HEK293T (cell line): ENCODE data around the gene SYNJ2.

Experiments used
- CTCF ChIA-PET: fragments of 350-600 bp; formaldehyde crosslinking; extraction: SDS; loops from one replicate; lab custom pipeline; 2021; ENCODE audit warnings: antibody characterized with exemption, inconsistent platforms; lab: Yijun Ruan, JAX
- POLR2A ChIA-PET: fragments of 350-600 bp; formaldehyde crosslinking; extraction: SDS; loops from one replicate; lab custom pipeline; 2020; ENCODE audit warnings: antibody characterized with exemption, inconsistent platforms; lab: Yijun Ruan, JAX
- DNase-seq: peaks from one replicate; pipeline ENCODE4 v3.0.0; 2012; ENCODE audit warnings: mixed read lengths; ENCODE audit errors: extremely low spot score
- ARNT ChIP-seq: fragments of 450-650 bp; IDR thresholded peaks from 2 replicates; pipeline ENCODE4 v1.6.1; 2017; ENCODE audit warnings: mild to moderate bottlenecking
- BHLHE40 ChIP-seq: fragments of 450-650 bp; IDR thresholded peaks from 2 replicates; pipeline ENCODE4 v1.6.1; 2016; ENCODE audit warnings: mild to moderate bottlenecking, moderate library complexity, borderline replicate concordance
- CTBP1 ChIP-seq: fragments of 450-650 bp; IDR thresholded peaks from 2 replicates; pipeline ENCODE4 v1.6.1; 2016; ENCODE audit warnings: borderline replicate concordance
- ELF4 ChIP-seq: fragments of 450-650 bp; IDR thresholded peaks from 2 replicates; pipeline ENCODE4 v1.6.1; 2017; ENCODE audit warnings: antibody characterized with exemption
- FOXA1 ChIP-seq: fragments of 450-650 bp; IDR thresholded peaks from 2 replicates; pipeline ENCODE4 v1.6.1; 2016; ENCODE audit warnings: mild to moderate bottlenecking
- FOXK2 ChIP-seq: fragments of 450-650 bp; IDR thresholded peaks from 2 replicates; pipeline ENCODE4 v1.6.1; 2016; ENCODE audit warnings: mild to moderate bottlenecking
- FOXM1 ChIP-seq: fragments of 450-650 bp; IDR thresholded peaks from 2 replicates; pipeline ENCODE4 v1.6.1; 2017; ENCODE audit warnings: mild to moderate bottlenecking, borderline replicate concordance
- HDGF ChIP-seq: fragments of 450-650 bp; IDR thresholded peaks from 2 replicates; pipeline ENCODE4 v1.6.1; 2017; ENCODE audit warnings: antibody characterized with exemption, borderline replicate concordance
- L3MBTL2 ChIP-seq: fragments of 450-650 bp; conservative IDR thresholded peaks from 2 replicates; pipeline ENCODE4 v1.6.1; 2016; ENCODE audit warnings: mild to moderate bottlenecking
- LEF1 ChIP-seq: fragments of 450-650 bp; IDR thresholded peaks from 2 replicates; pipeline ENCODE4 v1.6.1; 2017; ENCODE audit warnings: mild to moderate bottlenecking, borderline replicate concordance
- NFRKB ChIP-seq: fragments of 450-650 bp; IDR thresholded peaks from 2 replicates; pipeline ENCODE4 v1.6.1; 2016; ENCODE audit warnings: mild to moderate bottlenecking, moderate library complexity
- SP1 ChIP-seq: fragments of 450-650 bp; IDR thresholded peaks from 2 replicates; pipeline ENCODE4 v1.6.1; 2017
- SUZ12 ChIP-seq: fragments of 450-650 bp; IDR thresholded peaks from 2 replicates; pipeline ENCODE4 v1.6.1; 2016; ENCODE audit warnings: mild to moderate bottlenecking
- TARDBP ChIP-seq: fragments of 450-650 bp; IDR thresholded peaks from 2 replicates; pipeline ENCODE4 v1.6.1; 2016
- ZNF384 ChIP-seq: fragments of 450-650 bp; IDR thresholded peaks from 2 replicates; pipeline ENCODE4 v1.6.1; 2016
- TF ChIP-seq, protein P1 (sequence below): fragments of 450-650 bp; IDR thresholded peaks from 2 replicates; pipeline ENCODE4 v1.6.1; 2016

Gene SYNJ2

GRCh38 chr6:158026901-158027589 lies 45.4 kb downstream of the SYNJ2 start:
- no peak for DNase-seq
- TF ChIP-seq NFRKB = no peak
- no peak for TF ChIP-seq HDGF
- TF ChIP-seq FOXM1 = no peak
- TF ChIP-seq ARNT = no peak
- TF ChIP-seq, protein P1, sequence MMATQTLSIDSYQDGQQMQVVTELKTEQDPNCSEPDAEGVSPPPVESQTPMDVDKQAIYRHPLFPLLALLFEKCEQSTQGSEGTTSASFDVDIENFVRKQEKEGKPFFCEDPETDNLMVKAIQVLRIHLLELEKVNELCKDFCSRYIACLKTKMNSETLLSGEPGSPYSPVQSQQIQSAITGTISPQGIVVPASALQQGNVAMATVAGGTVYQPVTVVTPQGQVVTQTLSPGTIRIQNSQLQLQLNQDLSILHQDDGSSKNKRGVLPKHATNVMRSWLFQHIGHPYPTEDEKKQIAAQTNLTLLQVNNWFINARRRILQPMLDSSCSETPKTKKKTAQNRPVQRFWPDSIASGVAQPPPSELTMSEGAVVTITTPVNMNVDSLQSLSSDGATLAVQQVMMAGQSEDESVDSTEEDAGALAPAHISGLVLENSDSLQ = no peak
- no peak for TF ChIP-seq ZNF384
- TF ChIP-seq L3MBTL2 = no peak
- TF ChIP-seq LEF1 = no peak
- TF ChIP-seq TARDBP = no peak
- TF ChIP-seq ELF4 = no peak
- no peak for TF ChIP-seq SUZ12
- no peak for TF ChIP-seq FOXK2
- TF ChIP-seq BHLHE40 = no peak
- TF ChIP-seq FOXA1 = no peak
- ChIA-PET POLR2A (interaction anchor here (1.0 to 1.4 kb wide), 3 partner anchors 14 to 46 kb away, joined by 4 to 5 read pairs (median 5); partner anchors contain the start of gene SYNJ2), CTCF (interaction anchor here (0.5 to 1.9 kb wide), 13 partner anchors 11 to 372 kb away, joined by 3 to 22 read pairs (median 5); no protein-coding TSS in a partner anchor)

- TF ChIP-seq FOXK2 (no peak), FOXM1 (no peak), ZNF384 (no peak), BHLHE40 (no peak), L3MBTL2 (no peak), HDGF (no peak), LEF1 (no peak), FOXA1 (no peak), ARNT (no peak), ELF4 (no peak), NFRKB (no peak), SUZ12 (no peak)
- TF ChIP-seq, protein P1 = no peak
- CTCF ChIA-PET = interaction anchor here (1.3 kb wide), 1 partner anchor 50 kb away, joined by 3 read pairs; no protein-coding TSS in a partner anchor
- no peak for DNase-seq
- POLR2A ChIA-PET = interaction anchor here (0.8 to 2.1 kb wide), 2 partner anchors 13 to 42 kb away, joined by 4 to 7 read pairs; no protein-coding TSS in a partner anchor
These were observed 46.1 kb downstream of the SYNJ2 start for GRCh38 chr6:158027590-158028285.

DNA sequence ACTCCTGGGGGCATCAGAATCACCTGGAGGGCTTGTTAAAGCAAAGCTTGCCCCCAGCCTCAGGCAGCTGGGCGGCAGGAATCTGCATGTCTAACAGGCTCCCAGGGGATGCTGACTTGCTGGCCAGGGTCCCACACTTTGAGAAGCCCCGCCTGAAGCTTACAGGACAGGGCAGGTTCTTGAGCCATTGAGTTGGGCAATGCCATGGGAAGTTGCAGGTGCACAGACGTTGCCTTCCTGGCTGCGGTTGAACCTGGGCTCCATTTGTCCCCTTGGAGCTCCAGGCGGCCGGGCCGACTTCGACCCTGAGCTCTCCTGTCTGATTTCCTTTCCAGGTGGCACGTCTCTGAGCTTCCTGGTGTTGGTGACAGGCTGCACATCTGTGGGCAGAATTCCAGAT lies 46.8 kb downstream of the SYNJ2 start:
- TF ChIP-seq SUZ12 = no peak
- TF ChIP-seq ARNT = no peak
- TF ChIP-seq SP1 = no peak
- no peak for TF ChIP-seq TARDBP
- TF ChIP-seq NFRKB = no peak
- no peak for TF ChIP-seq HDGF
- TF ChIP-seq FOXA1 = no peak
- no peak for TF ChIP-seq LEF1
- TF ChIP-seq ELF4 = no peak
- no peak for TF ChIP-seq BHLHE40
- TF ChIP-seq L3MBTL2 = no peak
- ChIA-PET CTCF (no interaction called here), POLR2A (interaction anchor here (2.1 kb wide), 1 partner anchor 13 kb away, joined by 7 read pairs; no protein-coding TSS in a partner anchor)
- no peak for DNase-seq

GRCh38 chr6:158028876-158029275 lies 47.2 kb downstream of the SYNJ2 start:
- POLR2A ChIA-PET = interaction anchor here (2.1 kb wide), 1 partner anchor 12 kb away, joined by 7 read pairs; no protein-coding TSS in a partner anchor
- TF ChIP-seq ELF4 (no peak), LEF1 (no peak), NFRKB (no peak), HDGF (no peak)
- CTCF ChIA-PET = interaction anchor here (0.8 kb wide), 1 partner anchor 10 kb away, joined by 3 read pairs; no protein-coding TSS in a partner anchor
- DNase-seq = no peak

DNA sequence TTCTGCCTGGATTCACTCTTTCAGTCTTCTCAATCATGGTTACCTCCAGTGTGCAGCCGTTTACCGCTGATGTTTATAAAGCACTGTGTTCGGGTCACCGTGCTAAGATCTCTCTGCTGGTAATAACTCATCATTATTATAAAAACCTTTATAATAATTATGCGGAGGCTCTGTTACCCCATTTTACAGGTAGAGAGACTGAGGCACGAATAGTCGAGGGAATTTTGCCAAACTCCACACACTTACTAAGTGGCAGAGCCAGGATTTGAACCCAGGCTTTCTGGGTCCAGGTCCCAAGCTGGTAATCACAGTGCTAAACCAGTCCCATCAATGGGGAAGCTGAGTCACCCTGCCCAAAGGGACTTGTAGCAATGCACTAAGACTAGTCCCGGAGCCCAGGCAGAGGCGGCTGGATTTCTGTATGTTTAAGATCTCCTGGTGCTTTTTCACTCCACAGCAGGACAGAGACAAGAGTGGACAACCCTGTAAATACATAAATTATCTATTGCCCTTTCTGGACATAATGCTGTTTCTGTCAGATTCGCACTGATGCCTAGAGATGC lies 48.1 kb downstream of the SYNJ2 start:
- POLR2A ChIA-PET = interaction anchor here (2.1 kb wide), 1 partner anchor 11 kb away, joined by 7 read pairs; no protein-coding TSS in a partner anchor
- DNase-seq = no peak
- CTCF ChIA-PET = interaction anchor here (0.8 kb wide), 1 partner anchor 11 kb away, joined by 3 read pairs; no protein-coding TSS in a partner anchor
- no peak for TF ChIP-seq ARNT
- no peak for TF ChIP-seq FOXM1
- TF ChIP-seq BHLHE40 = no peak
- no peak for TF ChIP-seq CTBP1
- TF ChIP-seq FOXA1 = no peak
- no peak for TF ChIP-seq L3MBTL2
- TF ChIP-seq HDGF = no peak
- TF ChIP-seq ZNF384 = no peak
- no peak for TF ChIP-seq NFRKB
- TF ChIP-seq FOXK2 = no peak
- no peak for TF ChIP-seq SUZ12
- TF ChIP-seq SP1 = no peak
